GM12878 (cell line): Measurements from ENCODE around the gene LANCL2. TPM values are rescaled to one million over a fixed set of nuclear protein-coding genes. Genes with fewer than 3 reads are reported as not detected.

Experiments used
- ATAC-seq: fragments of 200-7000 bp; cut with Tn5 transposase; 3 replicates; pipeline ENCODE4 v1.9.1; 2020; ENCODE audit warnings: mild to moderate bottlenecking, moderate library complexity
- BruUV-seq: library from RNA; stranded (reverse); fragments of 400-500 nt; replicated peaks from 2 replicates; lab custom pipeline; 2021; lab: Mats Ljungman, UMichigan
- CTCF ChIA-PET: fragments of 300-600 bp; sonication (Branson Sonifier 250); formaldehyde crosslinking; extraction: SDS; loops from one replicate; lab custom pipeline; 2021; ENCODE audit warnings: inconsistent platforms; lab: Yijun Ruan, JAX
- POLR2A ChIA-PET: fragments of 350-600 bp; formaldehyde crosslinking; extraction: SDS; loops from one replicate; lab custom pipeline; 2021; ENCODE audit warnings: inconsistent platforms; lab: Charles Lee
- RAD21 ChIA-PET: fragments of 300-600 bp; sonication (Branson Sonifier 250); formaldehyde crosslinking; loops from one replicate; lab custom pipeline; 2023; ENCODE audit warnings: antibody characterized with exemption; ENCODE audit not compliant: unreplicated experiment; lab: Charles Lee
- SMC1A ChIA-PET: fragments of 300-600 bp; sonication (Branson Sonifier 250); formaldehyde crosslinking; loops from one replicate; lab custom pipeline; 2023; ENCODE audit not compliant: unreplicated experiment, uncharacterized antibody; lab: Charles Lee
- DNase-seq: peaks from one replicate; pipeline ENCODE4 v3.0.0-alpha.2; 2011; ENCODE audit warnings: low read depth, low spot score
- FAIRE-seq: peaks from 3 replicates; lab custom pipeline; 2011; peaks lifted over from hg19 to GRCh38; lab: Jason Lieb, UNC
- H2AFZ ChIP-seq: 2 replicates; pipeline ENCODE4 v1.6.0; 2011; ENCODE audit warnings: low read depth, low read length, control low read depth; ENCODE audit not compliant: control insufficient read depth
- H3K27ac ChIP-seq: 2 replicates; pipeline ENCODE4 v1.5.1; 2011; ENCODE audit warnings: control low read depth; ENCODE audit not compliant: control insufficient read depth, insufficient read depth
- H3K27me3 ChIP-seq, 2 experiments: replicated peaks in 1 of 2; 2 replicates each; pipeline versions ENCODE4 v1.6.0 to v1.6.1; 2011; ENCODE audit warnings: low read length in 1 of 2; ENCODE audit not compliant: control insufficient read depth in 2 of 2, insufficient read depth in 2 of 2
- H3K36me3 ChIP-seq, 2 experiments: 2 replicates each; pipeline ENCODE4 v1.5.1; 2011; ENCODE audit warnings: low read length in 1 of 2; ENCODE audit not compliant: control insufficient read depth in 2 of 2, insufficient read depth in 2 of 2
- H3K4me1 ChIP-seq: 2 replicates; pipeline ENCODE4 v1.6.1; 2011; ENCODE audit warnings: mild to moderate bottlenecking, low read length, moderate library complexity, mixed read lengths; ENCODE audit not compliant: control insufficient read depth, insufficient read depth
- H3K4me2 ChIP-seq: 2 replicates; pipeline ENCODE4 v1.6.0; 2011; ENCODE audit warnings: control low read depth; ENCODE audit not compliant: control insufficient read depth, insufficient read depth
- H3K4me3 ChIP-seq: fragments of 200-600 bp; sonication (generic); 2 replicates; pipeline ENCODE4 v1.5.1; 2016
- H3K79me2 ChIP-seq: 2 replicates; pipeline ENCODE4 v1.6.0; 2011; ENCODE audit warnings: low read length; ENCODE audit not compliant: control insufficient read depth, insufficient read depth
- H3K9ac ChIP-seq: 2 replicates; pipeline ENCODE4 v1.8.0; 2011; ENCODE audit warnings: low read length, control low read depth, mixed read lengths; ENCODE audit not compliant: control insufficient read depth, insufficient read depth
- H3K9me3 ChIP-seq: replicated peaks from 3 replicates; pipeline ENCODE4 v1.5.1; 2011; ENCODE audit warnings: mild to moderate bottlenecking, low read length; ENCODE audit not compliant: control insufficient read depth, insufficient read depth
- H4K20me1 ChIP-seq: 2 replicates; pipeline ENCODE4 v1.6.0; 2011; ENCODE audit not compliant: control insufficient read depth, insufficient read depth
- DPF2 ChIP-seq: fragments of 450-650 bp; IDR thresholded peaks from 2 replicates; pipeline ENCODE4 v1.6.1; 2017; ENCODE audit warnings: mild to moderate bottlenecking
- E2F8 ChIP-seq: fragments of 450-650 bp; IDR thresholded peaks from 2 replicates; pipeline ENCODE4 v1.6.1; 2018; ENCODE audit warnings: mild to moderate bottlenecking, low read depth, moderate library complexity; ENCODE audit not compliant: partially characterized antibody
- ESRRA ChIP-seq: IDR thresholded peaks from 2 replicates; pipeline ENCODE4 v1.6.1; 2012; ENCODE audit warnings: mild to moderate bottlenecking, low read length, improper control_type of control experiment
- GATAD2B ChIP-seq: fragments of 450-650 bp; conservative IDR thresholded peaks from 2 replicates; pipeline ENCODE4 v1.6.1; 2017; ENCODE audit warnings: low read depth, mild to moderate bottlenecking, moderate library complexity
- IKZF1 ChIP-seq: fragments of 450-650 bp; conservative IDR thresholded peaks from 2 replicates; pipeline ENCODE4 v1.6.1; 2017; ENCODE audit warnings: antibody characterized with exemption, mild to moderate bottlenecking
- JUNB ChIP-seq: IDR thresholded peaks from 2 replicates; pipeline ENCODE4 v1.6.1; 2016; ENCODE audit warnings: antibody characterized with exemption, mild to moderate bottlenecking
- MAX ChIP-seq: IDR thresholded peaks from 2 replicates; pipeline ENCODE4 v1.6.1; 2012; ENCODE audit warnings: low read depth, low read length, improper control_type of control experiment
- SP1 ChIP-seq: IDR thresholded peaks from one replicate; pipeline ENCODE4 v1.6.1; 2011; ENCODE audit warnings: low read depth, low read length
- TBL1XR1 ChIP-seq: IDR thresholded peaks from 2 replicates; pipeline ENCODE4 v1.6.1; 2012; ENCODE audit warnings: low read depth, low read length, improper control_type of control experiment
- WGBS: methylation state at CpG from one replicate; pipeline ENCODE4 v1.1.6; 2016; ENCODE audit warnings: low lambda C conversion rate; ENCODE audit not compliant: insufficient replicate concordance, insufficient coverage; ENCODE audit errors: missing lambda C conversion rate; 5-methylcytosine and 5-hydroxymethylcytosine counted together
- in situ Hi-C: fragments of 300-500 bp; cut with MboI; formaldehyde crosslinking; loops from 9 replicates; pipeline ENCODE4 v1.14.3; 2018; ENCODE audit warnings: mixed read lengths
- intact Hi-C: fragments of 100-400 bp; cut with micrococcal nuclease; formaldehyde crosslinking; loops from one replicate; pipeline ENCODE4 v1.14.2; 2022; ENCODE audit not compliant: unreplicated experiment
- polyA plus RNA-seq, 11 experiments: library from polyadenylated mRNA; depleted of rRNA in 4 of 11; unstranded in 6 of 11; stranded (reverse) in 5 of 11; fragments of >200 nt; fragmentation: Nextera tagmentation in 4 of 11; fragmentation: Illumina TruSeq in 1 of 11; extraction: Ambion mirVana in 4 of 11; extraction: Trizol in 1 of 11; gene quantifications; 1 replicate in 1 of 11; 2 replicates in 10 of 11; pipeline versions ENCODE4 v1.2.1 to v1.2.3, GENCODE V29; 2011 to 2016; ENCODE audit warnings: inconsistent platforms in 2 of 11, missing spikeins in 2 of 11, low read depth in 1 of 11
- total RNA-seq, 4 experiments: library from RNA; depleted of rRNA in 3 of 4; stranded (reverse); fragments of >200 nt in 3 of 4; fragmentation: Illumina TruSeq in 1 of 4; extraction: Trizol in 1 of 4; gene quantifications; 2 replicates each; pipeline versions ENCODE4 v1.2.1 to v1.2.3, GENCODE V29; 2013 to 2021

The LANCL2 gene
- total and polyA plus RNA-seq, 10 of the 15 experiments (the other 5 are each of a cell fraction or from before 2014, with no cell fraction given) = 8.1 to 28.6 (median 16.4) TPM

GRCh38 chr7:55483046-55483445 is 117.9 kb downstream of the LANCL2 start:
- ChIA-PET POLR2A (no interaction called here), RAD21 (no interaction called here), SMC1A (interaction anchor here (0.6 to 1.0 kb wide), 2 partner anchors 32 to 115 kb away, joined by 3 read pairs; no protein-coding TSS in a partner anchor), CTCF (no interaction called here)
- Histone ChIP-seq H3K27ac (no peak overlapping the region; the same call in 1 of the 2 replicates), H4K20me1 (0 out of 2 replicates have a peak, but pooled peaks cover 3% of the 10 kb centered on the region), H2AFZ (no peak overlapping the region), H3K27me3 (no peaks in the 10 kb centered on the region), H3K9me3 (no peaks in the 10 kb centered on the region), H3K4me2 (no peak overlapping the region), H3K4me3 (no peak overlapping the region), H3K9ac (no peak overlapping the region), H3K4me1 (peaks cover 7% of the 10 kb centered on the region), H3K79me2 (peaks cover 5% of the 10 kb centered on the region), H3K36me3 (peaks cover 29% of the 10 kb centered on the region in 2 experiments; a peak in 3 of 4 replicates)
- in situ Hi-C loops = no loop called here
- DNase-seq = no peak
- intact Hi-C loops = no loop called here
- TF ChIP-seq TBL1XR1 (no peak), GATAD2B (no peak), DPF2 (no peak), ESRRA (no peak), JUNB (no peak), E2F8 (no peak), IKZF1 (no peak), SP1 (no peak), MAX (no peak)
- WGBS = 100% methylated on average over 6 of the region's 6 CpGs
- no TSS peak for BruUV-seq
- FAIRE-seq = no peak
- no peak; the same call in 2 of the 3 replicates for ATAC-seq

Other genes starting within 250 kb of the LANCL2 start
- 198 and 200 TPM in 2 replicates for gene VOPP1, start 207.2 kb downstream of the LANCL2 start, total RNA-seq (2014; rRNA removed)
- gene VOPP1, start 207.2 kb downstream of the LANCL2 start, total RNA-seq (2014; rRNA removed; fragmentation: Illumina TruSeq; extraction: Trizol) = 135 and 144 TPM in 2 replicates
- 205 and 206 TPM in 2 replicates for gene VOPP1, start 207.2 kb downstream of the LANCL2 start, total RNA-seq (2021)
- gene VOPP1, start 207.2 kb downstream of the LANCL2 start, polyA plus RNA-seq (2011; rRNA removed) = 101 and 118 TPM in 2 replicates
- gene VOPP1, start 207.2 kb downstream of the LANCL2 start, polyA plus RNA-seq (2014; fragmentation: Illumina TruSeq; extraction: Trizol) = 116 and 141 TPM in 2 replicates
- 10 to 100 TPM; 32.8 to 78.5 TPM for gene VOPP1, start 207.2 kb downstream of the LANCL2 start, polyA plus RNA-seq (2014; fragmentation: Nextera tagmentation; extraction: Ambion mirVana)
- 203 and 212 TPM in 2 replicates for gene VOPP1, start 207.2 kb downstream of the LANCL2 start, polyA plus RNA-seq (2014; rRNA removed)
- gene VOPP1, start 207.2 kb downstream of the LANCL2 start, polyA plus RNA-seq (2016; fragmentation: Nextera tagmentation; extraction: Ambion mirVana) = 10 to 100 TPM; 54.4 to 71.5 TPM